HEK293 (cell line): ENCODE data around the gene UCK1.

Experiments used
- CTCF ChIA-PET: fragments of 350-600 bp; formaldehyde crosslinking; extraction: SDS; loops from one replicate; lab custom pipeline; 2021; ENCODE audit warnings: antibody characterized with exemption; lab: Yijun Ruan, JAX
- POLR2A ChIA-PET: fragments of 300-600 bp; formaldehyde crosslinking; extraction: SDS; loops from one replicate; lab custom pipeline; 2020; ENCODE audit warnings: antibody characterized with exemption, inconsistent platforms; lab: Yijun Ruan, JAX
- H3K27ac ChIP-seq: fragments of 200-500 bp; sonication (Bioruptor generic); 2 replicates; pipeline ENCODE4 v1.5.1; 2014; ENCODE audit warnings: low read depth, low read length, control low read depth, inconsistent platforms; ENCODE audit errors: extremely low read depth
- H3K36me3 ChIP-seq, 2 experiments: fragments of 200-500 bp in 1 of 2; sonication (Bioruptor generic) in 1 of 2; 1 replicate in 1 of 2; 2 replicates in 1 of 2; pipeline ENCODE4 v1.5.1; 2014 to 2017; ENCODE audit warnings: inconsistent platforms in 2 of 2, low read length in 2 of 2; ENCODE audit not compliant: control insufficient read depth in 2 of 2, insufficient read depth in 1 of 2
- H3K4me1 ChIP-seq: fragments of 200-500 bp; sonication (Bioruptor generic); 2 replicates; pipeline ENCODE4 v1.5.1; 2014; ENCODE audit warnings: mild to moderate bottlenecking, low read length, inconsistent platforms; ENCODE audit not compliant: control insufficient read depth, insufficient read depth
- H3K4me3 ChIP-seq: 2 replicates; pipeline ENCODE4 v1.5.1; 2011; ENCODE audit warnings: low read depth, mild to moderate bottlenecking, control low read depth, low read length, moderate library complexity
- H3K9me3 ChIP-seq: fragments of 200-500 bp; sonication (Bioruptor generic); 2 replicates; pipeline ENCODE4 v1.5.1; 2014; ENCODE audit warnings: low read depth, low read length, inconsistent platforms; ENCODE audit not compliant: control insufficient read depth, insufficient read depth
- IKZF3 ChIP-seq: fragments of 450-650 bp; IDR thresholded peaks from 2 replicates; pipeline ENCODE4 v1.5.0; 2018; ENCODE audit warnings: missing biosample characterization, mild to moderate bottlenecking, missing genetic modification characterization, moderate library complexity
- PRDM10 ChIP-seq: fragments of 450-650 bp; formaldehyde crosslinking; IDR thresholded peaks from 2 replicates; pipeline ENCODE4 v1.5.1; 2016; ENCODE audit warnings: missing biosample characterization, missing genetic modification characterization
- YY1 ChIP-seq: fragments of 450-650 bp; formaldehyde crosslinking; IDR thresholded peaks from 2 replicates; pipeline ENCODE4 v1.5.1; 2018; ENCODE audit warnings: missing biosample characterization, missing genetic modification characterization
- ZBTB10 ChIP-seq: fragments of 450-650 bp; formaldehyde crosslinking; IDR thresholded peaks from 2 replicates; pipeline ENCODE4 v1.5.1; 2016; ENCODE audit warnings: missing biosample characterization, missing genetic modification characterization
- ZBTB48 ChIP-seq: fragments of 450-650 bp; formaldehyde crosslinking; IDR thresholded peaks from 2 replicates; pipeline ENCODE4 v1.5.1; 2016; ENCODE audit warnings: missing biosample characterization, missing genetic modification characterization
- ZBTB7A ChIP-seq: fragments of 450-650 bp; formaldehyde crosslinking; IDR thresholded peaks from 2 replicates; pipeline ENCODE4 v1.5.1; 2016; ENCODE audit warnings: low read depth, missing biosample characterization, missing genetic modification characterization
- ZFHX2 ChIP-seq: fragments of 450-650 bp; formaldehyde crosslinking; conservative IDR thresholded peaks from 2 replicates; pipeline ENCODE4 v1.5.1; 2016; ENCODE audit warnings: missing biosample characterization, missing genetic modification characterization
- ZFP69B ChIP-seq: fragments of 450-650 bp; formaldehyde crosslinking; IDR thresholded peaks from 2 replicates; pipeline ENCODE4 v1.5.1; 2016; ENCODE audit warnings: missing biosample characterization, missing genetic modification characterization
- ZNF132 ChIP-seq: fragments of 450-650 bp; formaldehyde crosslinking; IDR thresholded peaks from 2 replicates; pipeline ENCODE4 v1.5.1; 2017; ENCODE audit warnings: missing biosample characterization, missing genetic modification characterization, borderline replicate concordance
- ZNF174 ChIP-seq: fragments of 450-650 bp; formaldehyde crosslinking; IDR thresholded peaks from 2 replicates; pipeline ENCODE4 v1.5.0; 2017; ENCODE audit warnings: missing biosample characterization, mild to moderate bottlenecking, missing genetic modification characterization
- ZNF26 ChIP-seq: fragments of 450-650 bp; formaldehyde crosslinking; IDR thresholded peaks from 2 replicates; pipeline ENCODE4 v1.5.1; 2016; ENCODE audit warnings: missing biosample characterization, missing genetic modification characterization
- ZNF549 ChIP-seq: fragments of 450-650 bp; IDR thresholded peaks from 2 replicates; pipeline ENCODE4 v1.5.1; 2018; ENCODE audit warnings: missing biosample characterization, missing genetic modification characterization, mild to moderate bottlenecking, inconsistent platforms, moderate library complexity
- ZNF670 ChIP-seq: fragments of 450-650 bp; formaldehyde crosslinking; IDR thresholded peaks from 2 replicates; pipeline ENCODE4 v1.5.1; 2016; ENCODE audit warnings: missing biosample characterization, missing genetic modification characterization, low read depth
- ZNF677 ChIP-seq: fragments of 450-650 bp; IDR thresholded peaks from 2 replicates; pipeline ENCODE4 v1.5.0; 2018; ENCODE audit warnings: missing biosample characterization, mild to moderate bottlenecking, missing genetic modification characterization, moderate library complexity
- ZNF830 ChIP-seq: fragments of 450-650 bp; IDR thresholded peaks from 2 replicates; pipeline ENCODE4 v1.5.0; 2018; ENCODE audit warnings: missing biosample characterization, missing genetic modification characterization, low read depth, mild to moderate bottlenecking, moderate library complexity
- ZNF843 ChIP-seq: fragments of 450-650 bp; formaldehyde crosslinking; IDR thresholded peaks from 2 replicates; pipeline ENCODE4 v1.5.1; 2016; ENCODE audit warnings: missing biosample characterization, missing genetic modification characterization
- TF ChIP-seq, protein P1 (sequence below): fragments of 450-650 bp; formaldehyde crosslinking; IDR thresholded peaks from 2 replicates; pipeline ENCODE4 v1.5.1; 2016; ENCODE audit warnings: missing biosample characterization, missing genetic modification characterization
- TF ChIP-seq, protein P2 (sequence below): fragments of 450-650 bp; formaldehyde crosslinking; IDR thresholded peaks from 2 replicates; pipeline ENCODE4 v1.5.1; 2016; ENCODE audit warnings: missing biosample characterization, missing genetic modification characterization

The UCK1 gene

DNA sequence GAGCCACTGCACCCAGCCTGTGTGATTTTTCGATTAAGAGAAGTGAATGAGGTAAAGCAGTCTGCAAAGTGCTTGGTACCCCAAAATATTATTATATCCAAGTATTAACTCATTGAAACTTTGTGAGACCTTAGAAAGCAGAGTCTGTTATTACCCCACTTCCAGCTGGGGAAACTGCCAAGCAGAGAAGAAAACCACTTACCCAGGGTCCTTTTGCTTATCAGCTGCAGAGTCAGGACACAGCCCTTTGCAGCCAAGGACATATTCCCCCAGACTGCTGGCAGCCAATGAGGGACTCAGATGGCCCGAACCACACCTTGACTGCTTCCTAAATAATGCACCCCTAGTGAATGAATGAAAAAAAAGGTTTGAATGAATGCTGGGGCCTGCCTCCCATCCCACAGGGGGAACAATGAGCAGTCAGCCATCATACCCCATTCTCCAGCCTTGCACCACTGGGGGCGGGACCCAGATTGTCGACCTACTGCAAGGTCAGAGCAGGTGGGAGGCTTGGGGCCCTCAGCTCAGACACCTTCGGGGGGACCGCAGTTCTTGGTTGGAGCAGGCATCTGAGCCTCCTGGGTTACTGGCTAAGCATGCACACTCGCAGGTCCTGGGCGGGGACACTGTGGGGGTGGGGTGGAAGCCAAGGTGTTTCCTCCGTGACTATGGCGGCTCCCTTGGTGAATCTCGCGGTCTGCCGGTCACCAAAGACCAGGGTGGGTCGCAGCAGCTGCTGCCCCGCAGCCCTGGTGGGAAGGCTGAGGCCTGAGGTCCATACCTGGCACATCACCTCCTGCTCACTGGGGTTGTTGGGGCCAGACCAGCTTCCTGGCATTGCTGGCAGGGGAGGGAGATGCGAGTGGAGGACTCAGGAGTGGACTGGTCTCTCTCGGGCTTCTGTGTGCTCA, 43.9 kb upstream of the UCK1 start:
- H3K36me3 ChIP-seq: peaks cover 0 to 25% of the 10 kb centered on the region in 2 experiments; a peak in 2 of 3 replicates
- ChIA-PET CTCF (interaction anchor here (0.5 to 1.2 kb wide), 5 partner anchors 14 to 180 kb away, joined by 3 to 6 read pairs (median 3); no protein-coding TSS in a partner anchor), POLR2A (no interaction called here)
- no peaks in the 10 kb centered on the region for H3K4me1 ChIP-seq
- H3K4me3 ChIP-seq: no peak overlapping the region
- no peak overlapping the region for H3K27ac ChIP-seq
- no peaks in the 10 kb centered on the region for H3K9me3 ChIP-seq
- TF ChIP-seq ZBTB48 (tag by site-specific recombination) (no peak), ZNF670 (tag by site-specific recombination) (no peak)

GRCh38 chr9:131567910-131568309, 36.8 kb upstream of the UCK1 start:
- CTCF ChIA-PET: no interaction called here
- no peak for TF ChIP-seq ZBTB10
- no peak for TF ChIP-seq ZNF26 (tag by site-specific recombination)
- no peak for TF ChIP-seq IKZF3 (tag by site-specific recombination)
- no peak for TF ChIP-seq PRDM10
- TF ChIP-seq ZNF843: no peak
- no peak for TF ChIP-seq ZBTB48 (tag by site-specific recombination)
- no peak for TF ChIP-seq ZNF677 (tag by site-specific recombination)
- TF ChIP-seq, all 188 proteins: peak for 0
- no peak overlapping the region for H3K27ac ChIP-seq
- no peaks in the 10 kb centered on the region; a peak in 1 of 3 replicates for H3K36me3 ChIP-seq
- H3K4me1 ChIP-seq: no peaks in the 10 kb centered on the region
- H3K9me3 ChIP-seq: no peaks in the 10 kb centered on the region
- no peak overlapping the region for H3K4me3 ChIP-seq
- POLR2A ChIA-PET: no interaction called here

- POLR2A ChIA-PET: interaction anchor here (0.7 kb wide), 1 partner anchor 184 kb away, joined by 8 read pairs; no protein-coding TSS in a partner anchor
- CTCF ChIA-PET: interaction anchor here (0.6 kb wide), 1 partner anchor 210 kb away, joined by 3 read pairs; no protein-coding TSS in a partner anchor
- Histone ChIP-seq H3K9me3 (no peaks in the 10 kb centered on the region), H3K27ac (no peak overlapping the region), H3K4me3 (no peak overlapping the region), H3K36me3 (no peaks in the 10 kb centered on the region), H3K4me1 (no peaks in the 10 kb centered on the region)
- no peak for TF ChIP-seq ZNF830
- TF ChIP-seq, protein P1, sequence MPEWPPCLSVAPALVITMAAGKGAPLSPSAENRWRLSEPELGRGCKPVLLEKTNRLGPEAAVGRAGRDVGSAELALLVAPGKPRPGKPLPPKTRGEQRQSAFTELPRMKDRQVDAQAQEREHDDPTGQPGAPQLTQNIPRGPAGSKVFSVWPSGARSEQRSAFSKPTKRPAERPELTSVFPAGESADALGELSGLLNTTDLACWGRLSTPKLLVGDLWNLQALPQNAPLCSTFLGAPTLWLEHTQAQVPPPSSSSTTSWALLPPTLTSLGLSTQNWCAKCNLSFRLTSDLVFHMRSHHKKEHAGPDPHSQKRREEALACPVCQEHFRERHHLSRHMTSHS (tag by site-specific recombination): no peak
- no peak for TF ChIP-seq ZFHX2
- TF ChIP-seq ZNF549 (tag by site-specific recombination): no peak
- TF ChIP-seq ZNF174: no peak
- TF ChIP-seq ZNF132 (tag by site-specific recombination): no peak
- no peak for TF ChIP-seq ZFP69B (tag by site-specific recombination)
- TF ChIP-seq, protein P2, sequence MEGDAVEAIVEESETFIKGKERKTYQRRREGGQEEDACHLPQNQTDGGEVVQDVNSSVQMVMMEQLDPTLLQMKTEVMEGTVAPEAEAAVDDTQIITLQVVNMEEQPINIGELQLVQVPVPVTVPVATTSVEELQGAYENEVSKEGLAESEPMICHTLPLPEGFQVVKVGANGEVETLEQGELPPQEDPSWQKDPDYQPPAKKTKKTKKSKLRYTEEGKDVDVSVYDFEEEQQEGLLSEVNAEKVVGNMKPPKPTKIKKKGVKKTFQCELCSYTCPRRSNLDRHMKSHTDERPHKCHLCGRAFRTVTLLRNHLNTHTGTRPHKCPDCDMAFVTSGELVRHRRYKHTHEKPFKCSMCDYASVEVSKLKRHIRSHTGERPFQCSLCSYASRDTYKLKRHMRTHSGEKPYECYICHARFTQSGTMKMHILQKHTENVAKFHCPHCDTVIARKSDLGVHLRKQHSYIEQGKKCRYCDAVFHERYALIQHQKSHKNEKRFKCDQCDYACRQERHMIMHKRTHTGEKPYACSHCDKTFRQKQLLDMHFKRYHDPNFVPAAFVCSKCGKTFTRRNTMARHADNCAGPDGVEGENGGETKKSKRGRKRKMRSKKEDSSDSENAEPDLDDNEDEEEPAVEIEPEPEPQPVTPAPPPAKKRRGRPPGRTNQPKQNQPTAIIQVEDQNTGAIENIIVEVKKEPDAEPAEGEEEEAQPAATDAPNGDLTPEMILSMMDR (tag by site-specific recombination): no peak
- TF ChIP-seq ZBTB7A (tag by site-specific recombination): no peak
- TF ChIP-seq YY1 (tag by site-specific recombination): no peak
These were observed 35.1 kb upstream of the UCK1 start for GRCh38 chr9:131566158-131566557.
